Sigmoid colon (tissue), 7 donors: ENCODE results near the gene ODF4. TPM values are rescaled to one million over a fixed set of nuclear protein-coding genes. Genes with fewer than 3 reads are reported as not detected.

ENCODE experiments used
- DNase-seq: peaks from one replicate; pipeline ENCODE4 v3.0.0-alpha.2; 2019
- H3K27ac ChIP-seq, 4 donors: fragments of 200-600 bp; sonication (generic); one replicate each; pipeline ENCODE4 v1.5.1; 2016 to 2019; ENCODE audit warnings: mild to moderate bottlenecking in 1 of 4
- H3K27me3 ChIP-seq, 3 donors: fragments of 200-600 bp; sonication (generic); one replicate each; pipeline ENCODE4 v1.5.1; 2019; ENCODE audit warnings: mild to moderate bottlenecking in 1 of 3
- H3K36me3 ChIP-seq, 4 donors: fragments of 200-600 bp; sonication (generic); one replicate each; pipeline ENCODE4 v1.5.1; 2016 to 2019
- H3K4me1 ChIP-seq, 4 donors: fragments of 200-600 bp; sonication (generic); one replicate each; pipeline ENCODE4 v1.5.1; 2017 to 2019
- H3K4me3 ChIP-seq, 4 donors: fragments of 200-600 bp; sonication (generic); one replicate each; pipeline ENCODE4 v1.5.1; 2017 to 2019; ENCODE audit warnings: mild to moderate bottlenecking in 2 of 4, moderate library complexity in 1 of 4
- H3K9me3 ChIP-seq, 4 donors: fragments of 200-600 bp in 3 of 4; sonication (generic) in 3 of 4; one replicate each; pipeline versions ENCODE4 v1.5.1 to v1.6.1; 2013 to 2019
- EP300 ChIP-seq, 4 donors: sonication (generic); formaldehyde crosslinking; IDR thresholded peaks; one replicate each; pipeline ENCODE4 v1.6.1; 2017; ENCODE audit warnings: antibody characterized with exemption in 4 of 4
- POLR2A ChIP-seq, 2 donors: fragments of 450-650 bp; IDR thresholded peaks; one replicate each; pipeline ENCODE4 v1.6.1; 2016; ENCODE audit warnings: antibody characterized with exemption in 2 of 2, mild to moderate bottlenecking in 2 of 2, moderate library complexity in 2 of 2
- POLR2AphosphoS5 ChIP-seq, 4 donors: sonication (generic); formaldehyde crosslinking; IDR thresholded peaks; one replicate each; pipeline ENCODE4 v1.6.1; 2017; ENCODE audit warnings: antibody characterized with exemption in 4 of 4
- WGBS, 2 donors: extraction: QIAGEN DNeasy Blood & Tissue Kit; methylation state at CpG; one replicate each; pipeline ENCODE4 v1.1.7; 2013; 5-methylcytosine and 5-hydroxymethylcytosine counted together
- intact Hi-C: fragments of 100-400 bp; cut with DNase I; formaldehyde crosslinking; loops from one replicate; pipeline ENCODE4 v1.15.1; 2023
- polyA plus RNA-seq, 3 donors: library from polyadenylated mRNA; stranded (reverse); fragments of 200-250 nt; gene quantifications; one replicate each; pipeline ENCODE4 v1.2.3, GENCODE V29; 2013
- total RNA-seq, 4 donors: library from RNA; depleted of rRNA; stranded (reverse); fragments of >200 nt; gene quantifications; one replicate each; pipeline ENCODE4 v1.1.0, GENCODE V29; 2016
- TF ChIP-seq, protein P1 (sequence below), 4 experiments: fragments of 450-650 bp in 3 of 4; fragments of 200-600 bp in 1 of 4; IDR thresholded peaks; one replicate each; pipeline ENCODE4 v1.5.1; 2016 to 2019; ENCODE audit warnings: antibody characterized with exemption in 4 of 4, mild to moderate bottlenecking in 3 of 4, moderate library complexity in 2 of 4
- donor health status: healthy with polysubstance abuse.
- donor health status: Bipolar disorder and iron deficiency.
- donor health status: healthy.

The ODF4 gene
- total and polyA plus RNA-seq, 7 donors: not detected

DNA sequence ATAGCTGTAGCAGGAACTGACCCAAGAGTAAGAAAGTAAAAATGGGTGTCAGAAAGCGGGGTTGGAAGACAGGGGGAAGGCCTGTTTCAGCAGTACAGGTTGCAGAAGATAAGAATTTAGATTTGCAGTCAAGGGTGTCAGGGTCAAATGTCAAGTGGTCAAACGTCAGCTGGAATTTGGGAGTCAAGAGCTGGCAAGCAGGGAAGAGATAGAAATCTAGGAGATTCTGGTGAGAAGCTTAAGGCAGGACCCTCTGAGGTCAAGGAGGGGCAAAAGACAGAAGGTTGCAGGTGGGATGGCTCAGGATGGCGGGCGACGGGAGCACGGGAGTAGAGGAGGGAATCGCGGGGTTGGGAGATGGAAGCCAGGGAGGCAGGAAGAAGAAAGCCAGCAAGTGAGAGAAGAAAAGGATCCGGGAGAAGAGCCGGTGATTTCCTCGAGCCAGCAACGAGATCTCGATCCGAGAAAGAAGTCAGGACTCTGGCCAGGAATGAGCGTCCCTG, 44.8 kb upstream of the ODF4 start:
- Histone ChIP-seq H3K9me3 (no peaks in the 10 kb centered on the region), H3K4me1 (peaks cover 0 to 13% (median 10%) of the 10 kb centered on the region in 4 donors), H3K27ac (peak overlapping the region; percentile 90 to 95 (median 92)), H3K27me3 (no peaks in the 10 kb centered on the region), H3K4me3 (peak overlapping the region; percentile 53 to 78 (median 63)), H3K36me3 (no peaks in the 10 kb centered on the region)
- intact Hi-C loops: loop anchor here (2.0 to 5.0 kb wide), 3 partner anchors 68 to 178 kb away; partner anchors contain the start of gene ALOXE3
- TF ChIP-seq, protein P1, sequence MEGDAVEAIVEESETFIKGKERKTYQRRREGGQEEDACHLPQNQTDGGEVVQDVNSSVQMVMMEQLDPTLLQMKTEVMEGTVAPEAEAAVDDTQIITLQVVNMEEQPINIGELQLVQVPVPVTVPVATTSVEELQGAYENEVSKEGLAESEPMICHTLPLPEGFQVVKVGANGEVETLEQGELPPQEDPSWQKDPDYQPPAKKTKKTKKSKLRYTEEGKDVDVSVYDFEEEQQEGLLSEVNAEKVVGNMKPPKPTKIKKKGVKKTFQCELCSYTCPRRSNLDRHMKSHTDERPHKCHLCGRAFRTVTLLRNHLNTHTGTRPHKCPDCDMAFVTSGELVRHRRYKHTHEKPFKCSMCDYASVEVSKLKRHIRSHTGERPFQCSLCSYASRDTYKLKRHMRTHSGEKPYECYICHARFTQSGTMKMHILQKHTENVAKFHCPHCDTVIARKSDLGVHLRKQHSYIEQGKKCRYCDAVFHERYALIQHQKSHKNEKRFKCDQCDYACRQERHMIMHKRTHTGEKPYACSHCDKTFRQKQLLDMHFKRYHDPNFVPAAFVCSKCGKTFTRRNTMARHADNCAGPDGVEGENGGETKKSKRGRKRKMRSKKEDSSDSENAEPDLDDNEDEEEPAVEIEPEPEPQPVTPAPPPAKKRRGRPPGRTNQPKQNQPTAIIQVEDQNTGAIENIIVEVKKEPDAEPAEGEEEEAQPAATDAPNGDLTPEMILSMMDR (IDR thresholded peaks at IDR 0.05): no peak
- no peak for TF ChIP-seq EP300 (IDR thresholded peaks at IDR 0.05)
- TF ChIP-seq POLR2A (IDR thresholded peaks at IDR 0.05): no peak
- TF ChIP-seq POLR2AphosphoS5 (IDR thresholded peaks at IDR 0.05): no peak
- WGBS, 2 donors: 7 to 9% methylated on average over 15 of the region's 15 CpGs
- DNase-seq: no peak

- Histone ChIP-seq H3K27me3 (no peaks in the 10 kb centered on the region), H3K4me3 (no peak overlapping the region), H3K36me3 (no peaks in the 10 kb centered on the region), H3K9me3 (no peaks in the 10 kb centered on the region), H3K27ac (no peak overlapping the region), H3K4me1 (peaks cover 0 to 4% (median 0%) of the 10 kb centered on the region in 4 donors)
- intact Hi-C loops: loop anchor here (10.0 kb wide), 1 partner anchor 225 kb away; no protein-coding TSS in a partner anchor
- no peak for DNase-seq
- TF ChIP-seq, protein P1 (IDR thresholded peaks at IDR 0.05): no peak
- TF ChIP-seq POLR2AphosphoS5 (IDR thresholded peaks at IDR 0.05) (no peak), POLR2A (IDR thresholded peaks at IDR 0.05) (no peak), EP300 (IDR thresholded peaks at IDR 0.05) (no peak)
- 55 to 58% methylated on average over 3 of the region's 3 CpGs for WGBS, 2 donors
Observed at GRCh38 chr17:8300226-8300625, 39.4 kb upstream of the ODF4 start.

DNA sequence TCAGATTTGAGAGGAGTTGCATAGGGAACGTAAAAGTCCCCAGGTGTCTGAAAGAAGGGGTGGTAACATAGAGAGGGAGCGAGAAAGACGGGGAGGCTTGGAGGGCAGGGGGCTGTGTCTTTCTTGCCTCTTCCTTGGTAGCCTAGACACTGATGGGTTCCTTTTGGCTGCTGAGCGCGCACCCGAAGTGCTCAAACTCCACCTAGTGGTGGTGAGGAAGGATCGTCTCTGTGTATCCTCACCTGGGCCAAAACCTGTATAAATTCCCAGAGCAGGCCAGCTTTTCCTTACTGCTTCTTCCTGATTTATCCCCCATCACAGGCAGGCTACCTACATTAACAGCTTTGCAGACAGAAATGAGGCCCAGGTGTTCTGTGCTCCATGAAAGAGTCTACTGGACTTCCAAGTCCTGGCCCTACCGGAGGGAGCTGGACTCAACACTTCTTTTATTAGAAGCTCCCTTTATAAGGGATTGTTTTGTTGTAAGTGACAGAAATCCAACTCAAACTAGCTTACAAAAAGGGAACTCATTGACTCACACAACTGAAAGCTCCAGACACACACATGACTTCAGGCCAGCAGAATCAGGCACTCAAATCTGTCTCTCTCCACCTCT, 38.9 kb upstream of the ODF4 start:
- no peaks in the 10 kb centered on the region for H3K36me3 ChIP-seq
- WGBS, 2 donors: 11 to 12% methylated on average over 8 of the region's 8 CpGs
- intact Hi-C loops: loop anchor here (10.0 kb wide), 1 partner anchor 226 kb away; no protein-coding TSS in a partner anchor
- TF ChIP-seq POLR2AphosphoS5 (IDR thresholded peaks at IDR 0.05) (peak in 3 of 4 donors; percentile 13 to 41 (median 32)), POLR2A (IDR thresholded peaks at IDR 0.05) (no peak), EP300 (IDR thresholded peaks at IDR 0.05) (no peak)
- TF ChIP-seq, protein P1 (IDR thresholded peaks at IDR 0.05): peak; percentile 82 to 86 (median 83)
- H3K27ac ChIP-seq: no peak overlapping the region
- no peak overlapping the region for H3K4me3 ChIP-seq
- DNase-seq: peak; percentile 77
- H3K27me3 ChIP-seq: no peaks in the 10 kb centered on the region
- peaks cover 0 to 3% (median 0%) of the 10 kb centered on the region in 4 donors for H3K4me1 ChIP-seq
- no peaks in the 10 kb centered on the region for H3K9me3 ChIP-seq

- no peaks in the 10 kb centered on the region for H3K4me1 ChIP-seq
- intact Hi-C loops: no loop called here
- H3K27me3 ChIP-seq: peaks cover 8 to 36% (median 30%) of the 10 kb centered on the region in 3 donors
- H3K9me3 ChIP-seq: no peaks in the 10 kb centered on the region
- H3K36me3 ChIP-seq: no peaks in the 10 kb centered on the region
- WGBS, 2 donors: 53 to 60% methylated on average over 10 of the region's 10 CpGs
- TF ChIP-seq, protein P1 (IDR thresholded peaks at IDR 0.05): no peak
- TF ChIP-seq POLR2AphosphoS5 (IDR thresholded peaks at IDR 0.05): peak in 1 of 4 donors; percentile 19
- H3K4me3 ChIP-seq: peak overlapping the region in 3 of 4 donors; percentile 5 to 23 (median 13)
- peak overlapping the region; percentile 17 to 60 (median 35) for H3K27ac ChIP-seq
- DNase-seq: no peak
Observed at GRCh38 chr17:8310601-8311123, 29.0 kb upstream of the ODF4 start.
